ENCODE measurements around the gene GPR21. TPM values are rescaled to one million over a fixed set of nuclear protein-coding genes. Genes with fewer than 3 reads are reported as not detected.
A peak's percentile ranks its signal among the peaks of the same experiment; 100 is the strongest.

The GPR21 gene
- under 1 TPM; 0.35 to 0.61 TPM for total RNA-seq
- polyA plus RNA-seq: not detected

DNA sequence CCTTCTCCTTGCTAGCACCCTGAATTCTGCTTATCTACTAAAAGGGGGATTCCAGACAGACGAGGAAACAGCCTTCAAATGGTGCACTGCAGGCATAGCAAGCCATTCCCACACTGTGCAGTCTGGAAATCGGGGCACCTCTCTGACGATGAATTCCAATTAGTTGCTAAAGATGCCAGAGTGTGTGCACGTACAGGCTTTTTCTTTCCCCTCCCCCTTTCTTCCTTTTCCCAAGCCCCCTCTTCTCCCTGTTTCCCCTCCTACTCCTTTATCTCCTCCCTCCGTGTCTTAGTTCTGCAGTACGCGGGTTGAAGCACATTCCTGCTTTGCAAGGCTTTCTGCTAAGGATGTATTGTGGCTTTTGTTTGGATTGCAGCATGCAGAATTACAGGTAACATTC is at the start of gene GPR21:
Gene GPR21, plus strand, starts transcription at position 316 of the 400 bp plus-strand sequence. CDS start 900 bp downstream, outside the sequence.
- H3K4me1 Mint-ChIP-seq: no peaks in the 10 kb centered on the region
- peak within 1 kb of the TSS in 1 of 8 donors; percentile 15 for H3K27ac Mint-ChIP-seq
- Histone ChIP-seq H3K9me3 (ENCODE audit: low read length) (no peaks in the 10 kb centered on the region), H3K4me3 (ENCODE audit: low read length) (no peak within 1 kb of the TSS), H3K27me3 (ENCODE audit: insufficient read depth, low read length, poor library complexity, severe bottlenecking) (no peaks in the 10 kb centered on the region), H3K4me1 (ENCODE audit: insufficient read depth, low read length) (no peaks in the 10 kb centered on the region), H3K36me3 (ENCODE audit: insufficient read depth, low read length) (no peaks in the 10 kb centered on the region), H3K27ac (ENCODE audit: low read depth, low read length) (no peak within 1 kb of the TSS)
- H3K4me3 Mint-ChIP-seq: no peak within 1 kb of the TSS
- H3K36me3 Mint-ChIP-seq: peaks cover 6 to 41% (median 27%) of the 10 kb centered on the region in 3 donors
- H3K27me3 Mint-ChIP-seq: no peaks in the 10 kb centered on the region
- ChIA-PET CTCF (no interaction called here), POLR2A (no interaction called here)
- no peak for DNase-seq
- H3K9me3 Mint-ChIP-seq: no peaks in the 10 kb centered on the region

- Histone ChIP-seq H3K36me3 (ENCODE audit: insufficient read depth, low read length) (no peaks in the 10 kb centered on the region), H3K27ac (ENCODE audit: low read depth, low read length) (no peak overlapping the region), H3K4me1 (ENCODE audit: insufficient read depth, low read length) (no peaks in the 10 kb centered on the region), H3K4me3 (ENCODE audit: low read length) (no peak overlapping the region), H3K27me3 (ENCODE audit: insufficient read depth, low read length, poor library complexity, severe bottlenecking) (no peaks in the 10 kb centered on the region), H3K9me3 (ENCODE audit: low read length) (no peaks in the 10 kb centered on the region)
- POLR2A ChIA-PET: no interaction called here
- H3K9me3 Mint-ChIP-seq: no peaks in the 10 kb centered on the region
- CTCF ChIA-PET: no interaction called here
- H3K4me3 Mint-ChIP-seq: no peak overlapping the region
- H3K4me1 Mint-ChIP-seq: peaks cover 0 to 4% (median 4%) of the 10 kb centered on the region in 3 donors
- H3K36me3 Mint-ChIP-seq: peaks cover 0 to 45% (median 9%) of the 10 kb centered on the region in 3 donors
- DNase-seq: no peak
- no peaks in the 10 kb centered on the region for H3K27me3 Mint-ChIP-seq
- H3K27ac Mint-ChIP-seq: no peak overlapping the region
These were observed 47.5 kb upstream of the GPR21 start for GRCh38 chr9:122986010-122986409.

DNA sequence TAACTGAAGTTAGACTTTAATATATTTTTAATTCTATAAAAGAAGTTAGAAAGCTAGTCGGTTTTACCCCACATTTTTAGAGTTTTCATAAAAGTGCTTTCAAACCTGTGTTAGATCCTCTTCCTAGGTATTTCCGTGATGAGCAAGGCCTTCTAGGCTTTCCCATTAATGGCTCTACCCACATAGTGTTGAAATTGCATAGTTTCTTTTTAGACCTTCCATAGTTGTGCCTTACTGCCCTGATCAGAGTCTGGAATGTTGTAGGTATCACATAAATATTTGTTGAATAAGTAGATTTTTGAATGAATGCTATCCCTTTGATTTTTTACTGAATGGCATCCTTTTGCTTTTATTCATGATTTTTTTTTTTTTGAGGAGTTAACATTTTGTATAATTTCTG is 45.3 kb upstream of the GPR21 start:
- no peaks in the 10 kb centered on the region for H3K36me3 ChIP-seq (ENCODE audit: insufficient read depth, low read length)
- H3K4me3 ChIP-seq (ENCODE audit: low read length): no peak overlapping the region
- Mint-ChIP-seq H3K36me3 (peaks cover 0 to 47% (median 8%) of the 10 kb centered on the region in 3 donors), H3K27ac (peak overlapping the region in 2 of 8 donors; percentile 5 to 51), H3K27me3 (no peaks in the 10 kb centered on the region), H3K4me3 (no peak overlapping the region), H3K9me3 (no peaks in the 10 kb centered on the region), H3K4me1 (peaks cover 0 to 7% (median 4%) of the 10 kb centered on the region in 3 donors)
- H3K9me3 ChIP-seq (ENCODE audit: low read length): no peaks in the 10 kb centered on the region
- H3K27me3 ChIP-seq (ENCODE audit: insufficient read depth, low read length, poor library complexity, severe bottlenecking): no peaks in the 10 kb centered on the region
- POLR2A ChIA-PET: interaction anchor here (0.7 to 0.8 kb wide), 2 partner anchors 47 to 79 kb away, joined by 3 to 10 read pairs; no protein-coding TSS in a partner anchor
- no peak overlapping the region for H3K27ac ChIP-seq (ENCODE audit: low read depth, low read length)
- H3K4me1 ChIP-seq (ENCODE audit: insufficient read depth, low read length): no peaks in the 10 kb centered on the region
- no peak for DNase-seq
- CTCF ChIA-PET: no interaction called here

DNA sequence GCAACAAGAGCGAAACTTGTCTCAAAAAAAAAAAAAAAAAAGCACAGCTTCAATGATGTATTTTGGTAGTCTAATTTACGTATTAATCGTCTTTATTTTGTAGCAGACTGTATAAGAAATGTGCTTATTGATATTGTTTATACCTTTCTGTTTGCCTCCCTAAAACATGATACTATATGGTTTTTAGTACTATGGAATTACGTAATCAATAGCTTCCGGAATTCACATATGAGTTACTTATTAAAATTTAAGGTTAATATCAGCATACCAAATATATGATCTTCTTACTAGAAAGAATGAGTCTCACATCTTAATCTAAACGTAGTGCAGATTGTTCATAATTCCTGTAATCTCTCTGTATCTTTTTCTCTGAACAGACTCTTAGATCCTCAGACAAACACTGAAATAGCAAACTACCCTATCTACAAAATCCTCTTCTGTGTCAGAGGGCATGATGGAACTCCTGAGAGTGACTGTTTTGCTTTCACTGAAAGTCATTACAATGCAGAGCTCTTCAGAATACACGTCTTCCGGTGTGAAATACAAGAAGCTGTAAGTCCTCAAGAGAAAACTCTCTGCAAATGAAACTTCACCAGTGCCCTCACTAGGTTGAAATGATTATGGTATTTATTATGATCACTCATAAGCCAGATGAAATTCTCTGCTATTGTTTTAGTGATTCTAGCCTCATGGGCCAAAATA is 44.4 kb upstream of the GPR21 start:
- H3K4me3 Mint-ChIP-seq: no peak overlapping the region
- Histone ChIP-seq H3K27ac (ENCODE audit: low read depth, low read length) (no peak overlapping the region), H3K36me3 (ENCODE audit: insufficient read depth, low read length) (no peaks in the 10 kb centered on the region), H3K4me1 (ENCODE audit: insufficient read depth, low read length) (no peaks in the 10 kb centered on the region), H3K4me3 (ENCODE audit: low read length) (no peak overlapping the region), H3K9me3 (ENCODE audit: low read length) (no peaks in the 10 kb centered on the region), H3K27me3 (ENCODE audit: insufficient read depth, low read length, poor library complexity, severe bottlenecking) (no peaks in the 10 kb centered on the region)
- no peaks in the 10 kb centered on the region for H3K9me3 Mint-ChIP-seq
- DNase-seq: no peak
- H3K4me1 Mint-ChIP-seq: peaks cover 0 to 7% (median 4%) of the 10 kb centered on the region in 3 donors
- H3K27me3 Mint-ChIP-seq: no peaks in the 10 kb centered on the region
- H3K27ac Mint-ChIP-seq: peak overlapping the region in 3 of 8 donors; percentile 3 to 74 (median 18)
- POLR2A ChIA-PET: interaction anchor here (0.7 to 0.8 kb wide), 2 partner anchors 48 to 80 kb away, joined by 3 to 10 read pairs; no protein-coding TSS in a partner anchor
- H3K36me3 Mint-ChIP-seq: peaks cover 0 to 46% (median 8%) of the 10 kb centered on the region in 3 donors
- CTCF ChIA-PET: interaction anchor here (0.7 kb wide), 1 partner anchor 26 kb away, joined by 3 read pairs; no protein-coding TSS in a partner anchor

DNA sequence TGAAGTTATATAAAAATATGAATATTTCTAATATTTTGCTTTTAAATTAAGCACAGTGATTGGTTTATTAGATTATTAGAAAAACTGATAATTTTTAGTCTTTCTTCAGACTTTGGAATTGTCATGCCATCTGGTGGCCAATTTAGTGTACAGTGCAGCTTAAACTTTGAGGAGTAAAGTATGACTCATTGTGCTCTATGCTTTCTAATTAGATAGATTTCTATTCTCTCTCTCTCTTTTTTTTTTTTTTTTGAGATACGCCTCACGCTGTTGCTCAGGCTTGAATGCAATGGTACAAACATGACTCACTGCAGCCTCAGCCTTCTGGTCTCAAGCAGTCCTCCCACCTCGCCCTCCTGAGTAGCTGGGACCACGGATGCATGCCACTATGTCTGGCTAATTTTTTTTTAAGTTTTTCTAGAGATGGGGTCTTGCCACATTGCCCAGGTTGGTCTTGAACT is 42.1 kb upstream of the GPR21 start:
- Histone ChIP-seq H3K27me3 (ENCODE audit: insufficient read depth, low read length, poor library complexity, severe bottlenecking) (no peaks in the 10 kb centered on the region), H3K9me3 (ENCODE audit: low read length) (no peaks in the 10 kb centered on the region), H3K4me1 (ENCODE audit: insufficient read depth, low read length) (no peaks in the 10 kb centered on the region), H3K27ac (ENCODE audit: low read depth, low read length) (no peak overlapping the region), H3K4me3 (ENCODE audit: low read length) (no peak overlapping the region), H3K36me3 (ENCODE audit: insufficient read depth, low read length) (no peaks in the 10 kb centered on the region)
- Mint-ChIP-seq H3K4me3 (no peak overlapping the region), H3K27me3 (no peaks in the 10 kb centered on the region), H3K27ac (peak overlapping the region in 2 of 8 donors; percentile 6 to 60), H3K9me3 (no peaks in the 10 kb centered on the region), H3K4me1 (peaks cover 0 to 7% (median 4%) of the 10 kb centered on the region in 3 donors), H3K36me3 (peaks cover 0 to 41% (median 8%) of the 10 kb centered on the region in 3 donors)
- CTCF ChIA-PET: interaction anchor here (0.8 to 1.6 kb wide), 4 partner anchors 10 to 528 kb away, joined by 3 to 4 read pairs (median 3); partner anchors contain the start of gene RC3H2
- POLR2A ChIA-PET: no interaction called here
- peak in 3 of 5 donors; percentile 10 to 52 (median 17) for DNase-seq

GRCh38 chr9:122996586-122996985 is 36.9 kb upstream of the GPR21 start:
- Mint-ChIP-seq H3K27me3 (no peaks in the 10 kb centered on the region), H3K4me3 (no peak overlapping the region), H3K9me3 (no peaks in the 10 kb centered on the region), H3K36me3 (peaks cover 6 to 57% (median 18%) of the 10 kb centered on the region in 3 donors), H3K27ac (no peak overlapping the region), H3K4me1 (peaks cover 0 to under 1% (median 0%) of the 10 kb centered on the region in 3 donors)
- H3K36me3 ChIP-seq (ENCODE audit: insufficient read depth, low read length): peaks cover 5% of the 10 kb centered on the region
- H3K9me3 ChIP-seq (ENCODE audit: low read length): no peaks in the 10 kb centered on the region
- no peak overlapping the region for H3K27ac ChIP-seq (ENCODE audit: low read depth, low read length)
- POLR2A ChIA-PET: no interaction called here
- H3K4me1 ChIP-seq (ENCODE audit: insufficient read depth, low read length): no peaks in the 10 kb centered on the region
- no peak for DNase-seq
- CTCF ChIA-PET: no interaction called here
- no peak overlapping the region for H3K4me3 ChIP-seq (ENCODE audit: low read length)
- no peaks in the 10 kb centered on the region for H3K27me3 ChIP-seq (ENCODE audit: insufficient read depth, low read length, poor library complexity, severe bottlenecking)

DNA sequence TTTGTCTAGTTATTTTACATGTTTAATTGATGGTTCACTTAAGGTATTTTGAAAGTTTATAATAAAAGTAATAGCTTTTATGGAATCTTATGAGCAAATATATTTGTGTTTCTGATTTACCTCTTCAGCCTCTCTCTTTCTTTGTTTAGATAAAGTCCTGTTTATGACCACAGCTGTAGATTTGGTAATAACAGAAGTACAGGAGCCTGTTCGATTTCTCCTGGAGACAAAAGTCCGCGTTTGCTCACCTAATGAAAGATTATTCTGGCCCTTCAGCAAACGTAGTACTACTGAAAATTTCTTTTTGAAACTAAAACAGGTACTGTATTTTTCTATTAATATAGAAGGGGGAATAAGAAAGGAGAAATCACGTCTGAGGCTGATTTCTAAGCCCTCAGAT is 35.0 kb upstream of the GPR21 start:
- Histone ChIP-seq H3K4me1 (ENCODE audit: insufficient read depth, low read length) (no peaks in the 10 kb centered on the region), H3K4me3 (ENCODE audit: low read length) (no peak overlapping the region), H3K27ac (ENCODE audit: low read depth, low read length) (no peak overlapping the region), H3K36me3 (ENCODE audit: insufficient read depth, low read length) (peaks cover 5% of the 10 kb centered on the region), H3K9me3 (ENCODE audit: low read length) (no peaks in the 10 kb centered on the region), H3K27me3 (ENCODE audit: insufficient read depth, low read length, poor library complexity, severe bottlenecking) (no peaks in the 10 kb centered on the region)
- POLR2A ChIA-PET: no interaction called here
- Mint-ChIP-seq H3K27ac (no peak overlapping the region), H3K4me3 (no peak overlapping the region), H3K36me3 (peaks cover 6 to 66% (median 20%) of the 10 kb centered on the region in 3 donors), H3K27me3 (no peaks in the 10 kb centered on the region), H3K4me1 (no peaks in the 10 kb centered on the region), H3K9me3 (no peaks in the 10 kb centered on the region)
- DNase-seq: no peak
- CTCF ChIA-PET: no interaction called here

DNA sequence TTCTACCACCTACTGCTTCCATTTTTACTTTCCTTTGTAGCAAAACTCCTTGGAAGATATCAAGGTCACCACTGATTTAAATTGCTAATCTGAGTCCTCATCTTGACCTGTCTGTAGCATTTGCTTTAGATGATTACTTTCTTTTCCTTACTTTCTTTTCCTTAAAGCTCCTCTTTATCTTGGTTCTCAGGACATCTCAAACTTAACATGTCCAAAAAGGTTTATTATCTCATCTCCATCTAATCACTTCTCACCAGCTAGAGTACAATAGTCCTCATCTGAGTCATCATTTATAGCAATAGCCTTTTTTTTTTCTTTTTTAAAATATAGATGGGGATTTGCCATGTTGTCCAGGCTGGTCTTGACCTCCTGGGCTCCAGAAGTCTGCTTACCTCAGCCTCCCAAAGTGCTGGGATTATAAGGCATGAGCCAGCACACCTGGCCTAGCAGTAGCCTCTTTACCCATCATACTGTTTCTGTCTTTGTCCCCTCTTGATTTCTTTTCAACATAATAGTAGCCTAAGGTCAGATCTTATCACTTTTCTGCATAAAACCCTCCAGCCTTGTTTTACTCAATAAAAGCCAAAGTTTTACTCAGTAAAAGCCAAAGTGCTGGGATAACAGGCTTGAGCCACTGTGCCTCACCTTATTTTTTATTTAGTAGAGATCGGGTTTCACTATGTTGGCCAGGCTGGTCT is 32.9 kb upstream of the GPR21 start:
- Histone ChIP-seq H3K4me3 (ENCODE audit: low read length) (no peak overlapping the region), H3K27me3 (ENCODE audit: insufficient read depth, low read length, poor library complexity, severe bottlenecking) (no peaks in the 10 kb centered on the region), H3K36me3 (ENCODE audit: insufficient read depth, low read length) (peaks cover 5% of the 10 kb centered on the region), H3K9me3 (ENCODE audit: low read length) (no peaks in the 10 kb centered on the region), H3K4me1 (ENCODE audit: insufficient read depth, low read length) (no peaks in the 10 kb centered on the region), H3K27ac (ENCODE audit: low read depth, low read length) (no peak overlapping the region)
- ChIA-PET POLR2A (no interaction called here), CTCF (no interaction called here)
- Mint-ChIP-seq H3K27ac (peak overlapping the region in 1 of 8 donors; percentile 20), H3K9me3 (no peaks in the 10 kb centered on the region), H3K4me1 (no peaks in the 10 kb centered on the region), H3K4me3 (no peak overlapping the region), H3K36me3 (peaks cover 6 to 70% (median 21%) of the 10 kb centered on the region in 3 donors), H3K27me3 (no peaks in the 10 kb centered on the region)
- DNase-seq: no peak

Measured in CD8-positive, alpha-beta memory T cell (primary cell).